H9 (cell line): ENCODE measurements around the gene PDE2A. TPM values are rescaled to one million over a fixed set of nuclear protein-coding genes. Genes with fewer than 3 reads are reported as not detected.

Experiments used
- DNase-seq: peaks from one replicate; pipeline ENCODE4 v3.0.0-alpha.2; 2017
- H2AFZ ChIP-seq: one replicate; pipeline ENCODE4 v1.6.1; 2013; ENCODE audit warnings: mild to moderate bottlenecking, low read length, control low read depth, moderate library complexity
- H2AK5ac ChIP-seq: 2 replicates; pipeline ENCODE4 v1.6.1; 2013; ENCODE audit warnings: low read length, control low read depth, mixed read lengths; ENCODE audit not compliant: insufficient read length
- H2BK120ac ChIP-seq: one replicate; pipeline ENCODE4 v1.6.1; 2013; ENCODE audit warnings: low read depth, mild to moderate bottlenecking, low read length, control low read depth, inconsistent platforms; ENCODE audit not compliant: poor library complexity, severe bottlenecking
- H2BK12ac ChIP-seq: 2 replicates; pipeline ENCODE4 v1.6.1; 2013; ENCODE audit warnings: low read length, control low read depth, mixed read lengths, low read depth; ENCODE audit not compliant: insufficient read length
- H2BK15ac ChIP-seq: 2 replicates; pipeline ENCODE4 v1.6.1; 2013; ENCODE audit warnings: low read depth, low read length, control low read depth
- H2BK20ac ChIP-seq: one replicate; pipeline ENCODE4 v1.6.1; 2013; ENCODE audit warnings: low read depth, mild to moderate bottlenecking, low read length, control low read depth, inconsistent platforms; ENCODE audit not compliant: poor library complexity, severe bottlenecking
- H2BK5ac ChIP-seq: 2 replicates; pipeline ENCODE4 v1.6.1; 2013; ENCODE audit warnings: low read length, control low read depth, mixed read lengths; ENCODE audit not compliant: insufficient read length
- H3K14ac ChIP-seq: 2 replicates; pipeline ENCODE4 v1.6.1; 2013; ENCODE audit warnings: low read length, control low read depth; ENCODE audit not compliant: insufficient read depth
- H3K18ac ChIP-seq: 2 replicates; pipeline ENCODE4 v1.6.1; 2013; ENCODE audit warnings: low read depth, mild to moderate bottlenecking, mixed read lengths, low read length, control low read depth; ENCODE audit not compliant: insufficient read length
- H3K23ac ChIP-seq: 2 replicates; pipeline ENCODE4 v1.6.1; 2013; ENCODE audit warnings: low read length, control low read depth, mixed read lengths, low read depth; ENCODE audit not compliant: insufficient read length
- H3K23me2 ChIP-seq: 2 replicates; pipeline ENCODE4 v1.6.1; 2013; ENCODE audit warnings: low read depth, mild to moderate bottlenecking, mixed read lengths, low read length, control low read depth; ENCODE audit not compliant: insufficient read length, poor library complexity, severe bottlenecking
- H3K27ac ChIP-seq: 2 replicates; pipeline ENCODE4 v1.5.1; 2013; ENCODE audit warnings: low read length, control low read depth, mixed read lengths, low read depth; ENCODE audit not compliant: insufficient read length
- H3K27me3 ChIP-seq: 2 replicates; pipeline ENCODE4 v1.6.1; 2013; ENCODE audit warnings: low read length, control low read depth, inconsistent platforms; ENCODE audit not compliant: insufficient read depth
- H3K4ac ChIP-seq: 2 replicates; pipeline ENCODE4 v1.6.1; 2013; ENCODE audit warnings: low read depth, mild to moderate bottlenecking, control low read depth, inconsistent platforms, low read length, moderate library complexity
- H3K4me1 ChIP-seq: 2 replicates; pipeline ENCODE4 v1.6.1; 2013; ENCODE audit warnings: low read length, control low read depth, inconsistent platforms; ENCODE audit not compliant: insufficient read depth
- H3K4me2 ChIP-seq: 2 replicates; pipeline ENCODE4 v1.6.1; 2013; ENCODE audit warnings: low read length, control low read depth, mixed read lengths; ENCODE audit not compliant: insufficient read length, insufficient read depth
- H3K56ac ChIP-seq: 2 replicates; pipeline ENCODE4 v1.6.1; 2013; ENCODE audit warnings: low read depth, mild to moderate bottlenecking, mixed read lengths, low read length, control low read depth; ENCODE audit not compliant: insufficient read length
- H3K79me1 ChIP-seq: 2 replicates; pipeline ENCODE4 v1.6.1; 2013; ENCODE audit warnings: low read depth, mild to moderate bottlenecking, moderate library complexity, low read length, control low read depth, inconsistent platforms; ENCODE audit not compliant: insufficient read depth, poor library complexity, severe bottlenecking
- H3K79me2 ChIP-seq: 2 replicates; pipeline ENCODE4 v1.6.1; 2013; ENCODE audit warnings: low read length, control low read depth, inconsistent platforms; ENCODE audit not compliant: insufficient read depth
- H3K9ac ChIP-seq: 2 replicates; pipeline ENCODE4 v1.6.1; 2013; ENCODE audit warnings: low read length, control low read depth, mixed read lengths; ENCODE audit not compliant: insufficient read length; ENCODE audit errors: extremely low read depth
- H3K9me3 ChIP-seq: one replicate; pipeline ENCODE4 v1.6.1; 2013; ENCODE audit warnings: low read depth, low read length, inconsistent platforms; ENCODE audit not compliant: control insufficient read depth
- H3T11ph ChIP-seq: one replicate; pipeline ENCODE4 v1.6.1; 2013; ENCODE audit warnings: mild to moderate bottlenecking, low read length, control low read depth, inconsistent platforms
- H4K20me1 ChIP-seq: one replicate; pipeline ENCODE4 v1.6.1; 2013; ENCODE audit not compliant: control insufficient read depth, insufficient read length, insufficient read depth
- H4K5ac ChIP-seq: 2 replicates; pipeline ENCODE4 v1.6.1; 2013; ENCODE audit warnings: low read depth, mild to moderate bottlenecking, mixed read lengths, low read length, control low read depth; ENCODE audit not compliant: insufficient read length
- H4K8ac ChIP-seq: replicated peaks from 2 replicates; pipeline ENCODE4 v1.6.1; 2013; ENCODE audit warnings: low read length, control low read depth, mixed read lengths, low read depth; ENCODE audit not compliant: insufficient read length
- H4K91ac ChIP-seq: 2 replicates; pipeline ENCODE4 v1.6.1; 2013; ENCODE audit warnings: low read depth, mild to moderate bottlenecking, moderate library complexity, mixed read lengths, low read length, control low read depth; ENCODE audit not compliant: insufficient read length
- H3K27ac Mint-ChIP-seq, 3 experiments: 2 replicates in 2 of 3; 3 replicates in 1 of 3; pipeline ENCODE4 v1.8.0; 2020 to 2021; ENCODE audit warnings: mixed read lengths in 3 of 3, mild to moderate bottlenecking in 1 of 3, moderate library complexity in 1 of 3
- H3K27me3 Mint-ChIP-seq: 2 replicates; pipeline ENCODE4 v1.8.0; 2021; ENCODE audit warnings: low read depth, mild to moderate bottlenecking, moderate library complexity, mixed read lengths
- H3K36me3 Mint-ChIP-seq, 3 experiments: 2 replicates in 2 of 3; 3 replicates in 1 of 3; pipeline ENCODE4 v1.8.0; 2020 to 2021; ENCODE audit warnings: low read depth in 3 of 3, mixed read lengths in 3 of 3; ENCODE audit not compliant: insufficient read depth in 1 of 3
- H3K4me1 Mint-ChIP-seq, 2 experiments: 2 replicates each; pipeline ENCODE4 v1.8.0; 2020; ENCODE audit warnings: mixed read lengths in 2 of 2
- H3K4me3 Mint-ChIP-seq, 2 experiments: 2 replicates in 1 of 2; 3 replicates in 1 of 2; pipeline ENCODE4 v1.8.0; 2020 to 2021; ENCODE audit warnings: mild to moderate bottlenecking in 2 of 2, mixed read lengths in 2 of 2, moderate library complexity in 1 of 2
- H3K9me3 Mint-ChIP-seq, 2 experiments: 2 replicates in 1 of 2; 3 replicates in 1 of 2; pipeline ENCODE4 v1.8.0; 2020; ENCODE audit warnings: mild to moderate bottlenecking in 2 of 2, mixed read lengths in 2 of 2, moderate library complexity in 1 of 2
- CTCF ChIP-seq: fragments of 200-600 bp; sonication (generic); conservative IDR thresholded peaks from 3 replicates; pipeline ENCODE4 v1.8.0; 2021; ENCODE audit warnings: antibody characterized with exemption, mild to moderate bottlenecking
- WGBS: extraction: QIAGEN DNeasy Blood & Tissue Kit; methylation state at CpG from one replicate; pipeline ENCODE4 v1.1.7; 2013; ENCODE audit warnings: missing lambda C conversion rate, low lambda C conversion rate, mixed read lengths; ENCODE audit not compliant: insufficient read length; ENCODE audit errors: extremely low coverage; 5-methylcytosine and 5-hydroxymethylcytosine counted together
- total RNA-seq: library from RNA; stranded (reverse); gene quantifications from 2 replicates; pipeline ENCODE4 v1.2.1, GENCODE V29; 2021

Gene PDE2A
- total RNA-seq, 1 experiment from 2014 or later, result 3.4 TPM

DNA sequence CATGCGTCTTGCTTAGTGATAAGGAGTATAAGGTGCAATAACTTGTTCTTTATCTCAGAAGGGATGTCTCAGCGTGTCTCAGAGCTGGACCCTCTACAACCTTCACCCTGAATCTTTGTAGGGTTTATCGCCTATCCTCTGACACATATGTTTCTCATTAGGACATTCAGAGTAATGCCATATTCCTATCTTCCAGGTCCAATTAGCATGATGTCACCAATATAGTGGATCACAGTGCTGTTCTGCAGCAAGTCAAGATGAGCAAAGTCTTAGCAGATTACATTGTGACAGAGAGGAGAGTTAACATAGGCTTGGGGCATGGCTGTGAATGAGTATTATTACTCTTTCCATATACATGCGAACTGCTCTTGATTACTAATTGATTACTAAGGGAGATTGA is 129.6 kb downstream of the PDE2A start:
- no peak overlapping the region for H2AFZ ChIP-seq
- H3K4me1 ChIP-seq, result no peaks in the 10 kb centered on the region
- H3K4ac ChIP-seq, result no peak overlapping the region
- Mint-ChIP-seq H3K27ac (no peak overlapping the region), H3K27me3 (peaks cover 37% of the 10 kb centered on the region), H3K36me3 (no peaks in the 10 kb centered on the region), H3K4me1 (no peaks in the 10 kb centered on the region), H3K9me3 (no peaks in the 10 kb centered on the region), H3K4me3 (no peak overlapping the region)
- no peak overlapping the region for H4K91ac ChIP-seq
- H3K79me1 ChIP-seq, result no peaks in the 10 kb centered on the region
- H3K23ac ChIP-seq, result no peak overlapping the region
- H2BK12ac ChIP-seq, result no peak overlapping the region
- no peak overlapping the region for H3K9ac ChIP-seq
- peaks cover 2% of the 10 kb centered on the region for H4K20me1 ChIP-seq
- no peak overlapping the region for H3K27ac ChIP-seq
- H3K9me3 ChIP-seq, result no peaks in the 10 kb centered on the region
- no peak overlapping the region for H2BK15ac ChIP-seq
- WGBS, result no CpG with 5 or more reads among the region's 4 CpGs
- no peaks in the 10 kb centered on the region for H3K23me2 ChIP-seq
- no peak overlapping the region for H2BK5ac ChIP-seq
- no peak overlapping the region for H2AK5ac ChIP-seq
- H3K56ac ChIP-seq, result no peak overlapping the region
- no peak overlapping the region for H2BK20ac ChIP-seq
- TF ChIP-seq CTCF, result no peak
- H2BK120ac ChIP-seq, result no peak overlapping the region
- H3K79me2 ChIP-seq, result no peaks in the 10 kb centered on the region
- no peak overlapping the region for H3K18ac ChIP-seq
- no peak overlapping the region for H3K14ac ChIP-seq
- no peak overlapping the region for H3T11ph ChIP-seq
- H3K27me3 ChIP-seq, result no peaks in the 10 kb centered on the region
- no peak for DNase-seq
- no peak overlapping the region for H3K4me2 ChIP-seq
- no peak overlapping the region for H4K8ac ChIP-seq
- H4K5ac ChIP-seq, result no peak overlapping the region
